HepG2 (cell line): ENCODE data around the gene GSAP. TPM values are rescaled to one million over a fixed set of nuclear protein-coding genes. Genes with fewer than 3 reads are reported as not detected.

Experiments
- CAMTA2 ChIP-seq: sonication (generic); formaldehyde crosslinking; IDR thresholded peaks from 2 replicates; pipeline ENCODE4 v1.4.0; 2020; ENCODE audit warnings: mild to moderate bottlenecking, missing genetic modification reagents, borderline replicate concordance
- CREB1 ChIP-seq, 2 experiments: fragments of 450-650 bp in 1 of 2; IDR thresholded peaks; 2 replicates each; pipeline ENCODE4 v1.6.1; 2016 to 2017; ENCODE audit warnings: control low read depth in 1 of 2, mild to moderate bottlenecking in 1 of 2, missing compliant biosample characterization in 1 of 2, missing genetic modification characterization in 1 of 2
- GZF1 ChIP-seq: sonication (generic); formaldehyde crosslinking; IDR thresholded peaks from 2 replicates; pipeline ENCODE4 v1.5.1; 2020; ENCODE audit warnings: mild to moderate bottlenecking, missing genetic modification reagents
- HNRNPL ChIP-seq: fragments of 200-400 bp; formaldehyde crosslinking; IDR thresholded peaks from 2 replicates; pipeline ENCODE4 v1.6.1; 2017; ENCODE audit warnings: mild to moderate bottlenecking, low read depth, low read length
- JUN ChIP-seq: sonication (generic); formaldehyde crosslinking; IDR thresholded peaks from 2 replicates; pipeline ENCODE4 v1.4.0; 2020; ENCODE audit warnings: mild to moderate bottlenecking, missing genetic modification reagents
- KLF13 ChIP-seq: sonication (generic); formaldehyde crosslinking; IDR thresholded peaks from 2 replicates; pipeline ENCODE4 v1.4.0; 2020; ENCODE audit warnings: mild to moderate bottlenecking, missing genetic modification reagents
- KLF6 ChIP-seq: IDR thresholded peaks from 2 replicates; pipeline ENCODE4 v1.8.0; 2016; ENCODE audit warnings: missing biosample characterization, missing genetic modification reagents
- NCOA5 ChIP-seq: sonication (generic); formaldehyde crosslinking; IDR thresholded peaks from 2 replicates; pipeline ENCODE4 v1.4.0; 2020; ENCODE audit warnings: missing genetic modification reagents
- NR2F2 ChIP-seq: IDR thresholded peaks from 2 replicates; pipeline ENCODE4 v1.6.1; 2012; ENCODE audit warnings: low read depth, inconsistent platforms, borderline replicate concordance
- PTBP1 ChIP-seq: fragments of 200-400 bp; formaldehyde crosslinking; IDR thresholded peaks from 2 replicates; pipeline ENCODE4 v1.6.1; 2018; ENCODE audit warnings: low read length, low read depth; ENCODE audit not compliant: poor library complexity, severe bottlenecking
- RBFOX2 ChIP-seq: fragments of 200-400 bp; formaldehyde crosslinking; IDR thresholded peaks from 2 replicates; pipeline ENCODE4 v1.6.1; 2017; ENCODE audit warnings: low read depth, mild to moderate bottlenecking, low read length
- RCOR2 ChIP-seq: IDR thresholded peaks from 2 replicates; pipeline ENCODE4 v1.6.1; 2016; ENCODE audit warnings: missing biosample characterization, missing genetic modification reagents
- RNF2 ChIP-seq: fragments of 450-650 bp; conservative IDR thresholded peaks from 2 replicates; pipeline ENCODE4 v1.6.1; 2016; ENCODE audit warnings: low read depth
- SMARCC2 ChIP-seq: fragments of 450-650 bp; IDR thresholded peaks from 2 replicates; pipeline ENCODE4 v1.6.1; 2017; ENCODE audit warnings: antibody characterized with exemption, mild to moderate bottlenecking
- YEATS4 ChIP-seq: sonication (generic); formaldehyde crosslinking; IDR thresholded peaks from 2 replicates; pipeline ENCODE4 v1.4.0; 2020; ENCODE audit warnings: missing genetic modification reagents, borderline replicate concordance
- ZFP1 ChIP-seq: IDR thresholded peaks from 2 replicates; pipeline ENCODE4 v1.6.1; 2016
- ZFP82 ChIP-seq: sonication (generic); formaldehyde crosslinking; IDR thresholded peaks from 2 replicates; pipeline ENCODE4 v1.5.1; 2020; ENCODE audit warnings: mild to moderate bottlenecking, missing genetic modification reagents, borderline replicate concordance
- ZIK1 ChIP-seq: sonication (generic); formaldehyde crosslinking; IDR thresholded peaks from 2 replicates; pipeline ENCODE4 v1.5.0; 2020; ENCODE audit warnings: mild to moderate bottlenecking, low read depth, missing genetic modification reagents, borderline replicate concordance
- ZNF282 ChIP-seq: fragments of 450-650 bp; IDR thresholded peaks from 2 replicates; pipeline ENCODE4 v1.6.1; 2018; ENCODE audit not compliant: partially characterized antibody
- ZNF501 ChIP-seq: sonication (generic); formaldehyde crosslinking; IDR thresholded peaks from 2 replicates; pipeline ENCODE4 v1.5.1; 2020; ENCODE audit warnings: mild to moderate bottlenecking, moderate library complexity, missing genetic modification reagents
- ZNF547 ChIP-seq: sonication (generic); formaldehyde crosslinking; IDR thresholded peaks from 2 replicates; pipeline ENCODE4 v1.5.1; 2020; ENCODE audit warnings: mild to moderate bottlenecking, missing genetic modification reagents
- ZNF749 ChIP-seq: sonication (generic); formaldehyde crosslinking; IDR thresholded peaks from 2 replicates; pipeline ENCODE4 v1.8.0; 2022; ENCODE audit warnings: mild to moderate bottlenecking, missing genetic modification reagents, moderate library complexity, borderline replicate concordance
- ZNF788 ChIP-seq: sonication (generic); formaldehyde crosslinking; IDR thresholded peaks from 2 replicates; pipeline ENCODE4 v1.5.0; 2020; ENCODE audit warnings: mild to moderate bottlenecking, missing genetic modification reagents, borderline replicate concordance
- polyA plus RNA-seq, 8 experiments: library from polyadenylated mRNA; depleted of rRNA in 3 of 8; stranded (reverse) in 7 of 8; unstranded in 1 of 8; fragments of >200 nt; fragmentation: Illumina TruSeq in 4 of 8; extraction: Trizol in 4 of 8; gene quantifications; 2 replicates each; pipeline versions ENCODE4 v1.2.1 to v1.2.3, GENCODE V29; 2011 to 2016; ENCODE audit warnings: low read depth in 4 of 8, missing spikeins in 1 of 8, mixed read lengths in 1 of 8; ENCODE audit not compliant: insufficient read depth in 1 of 8
- total RNA-seq, 5 experiments: library from RNA; depleted of rRNA; stranded (reverse); fragments of >200 nt; fragmentation: Illumina TruSeq; extraction: Trizol; gene quantifications; 2 replicates each; pipeline ENCODE4 v1.2.3, GENCODE V29; 2016; ENCODE audit warnings: low read depth in 1 of 5
- TF ChIP-seq, protein P1 (sequence below): sonication (generic); formaldehyde crosslinking; IDR thresholded peaks from 2 replicates; pipeline ENCODE4 v1.9.0; 2022; ENCODE audit warnings: missing genetic modification reagents, mild to moderate bottlenecking, borderline replicate concordance
- TF ChIP-seq, protein P2 (sequence below): sonication (generic); formaldehyde crosslinking; conservative IDR thresholded peaks from 2 replicates; pipeline ENCODE4 v1.4.0; 2020; ENCODE audit warnings: missing genetic modification reagents
- TF ChIP-seq, protein P3 (sequence below): sonication (generic); formaldehyde crosslinking; IDR thresholded peaks from 2 replicates; pipeline ENCODE4 v1.8.0; 2022; ENCODE audit warnings: missing genetic modification reagents, mild to moderate bottlenecking, inconsistent platforms, borderline replicate concordance
- TF ChIP-seq, protein P4 (sequence below): fragments of 450-650 bp; IDR thresholded peaks from 2 replicates; pipeline ENCODE4 v1.6.1; 2017; ENCODE audit warnings: mild to moderate bottlenecking

GSAP gene
- total and polyA plus RNA-seq, 2 of the 13 experiments (the other 11 are each of a cell fraction or from before 2014, with no cell fraction given) = 34.6 to 40.6 TPM

DNA sequence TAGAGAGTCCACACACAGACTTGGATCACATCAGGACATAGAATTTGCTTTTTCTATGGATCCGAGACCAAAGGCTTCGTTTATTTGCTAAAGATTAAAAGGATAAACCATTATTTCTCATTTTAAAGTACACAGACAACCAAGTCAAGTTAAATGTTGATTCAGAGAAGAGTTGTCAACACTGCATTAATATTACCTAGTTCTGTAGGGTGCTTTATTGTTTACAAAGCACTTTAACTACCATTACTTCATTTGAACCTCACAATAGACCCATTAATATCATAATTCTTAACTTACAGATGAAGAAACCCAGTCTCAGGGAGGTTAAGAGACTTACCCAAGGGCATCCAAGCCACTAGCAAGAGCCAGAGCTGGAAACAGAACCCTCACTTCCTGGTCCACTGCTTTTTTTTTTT lies 43.2 kb upstream of the GSAP start (continued):
- TF ChIP-seq PTBP1 (no peak), RBFOX2 (no peak), ZNF282 (no peak), CREB1 (IDR thresholded peaks at IDR 0.05) (no peak), CREB1 (CRISPR knock-in tag; IDR thresholded peaks at IDR 0.05) (no peak), KLF6 (no peak), ZNF547 (no peak), ZFP1 (CRISPR knock-in tag) (no peak), ZNF501 (no peak), ZNF749 (no peak), YEATS4 (CRISPR knock-in tag) (no peak), KLF13 (CRISPR knock-in tag) (no peak), GZF1 (CRISPR knock-in tag) (no peak), SMARCC2 (no peak), HNRNPL (no peak), JUN (CRISPR knock-in tag) (no peak), ZIK1 (CRISPR knock-in tag) (no peak), ZNF788 (CRISPR knock-in tag) (no peak), CAMTA2 (CRISPR knock-in tag) (no peak), NR2F2 (peak; percentile 75), ZFP82 (CRISPR knock-in tag) (0 out of 2 replicates have a peak, but pooled peaks have one; percentile 2), RNF2 (no peak), RCOR2 (CRISPR knock-in tag) (peak; percentile 29; the same call in 1 of the 2 replicates), NCOA5 (CRISPR knock-in tag) (no peak)
- TF ChIP-seq, protein P1, sequence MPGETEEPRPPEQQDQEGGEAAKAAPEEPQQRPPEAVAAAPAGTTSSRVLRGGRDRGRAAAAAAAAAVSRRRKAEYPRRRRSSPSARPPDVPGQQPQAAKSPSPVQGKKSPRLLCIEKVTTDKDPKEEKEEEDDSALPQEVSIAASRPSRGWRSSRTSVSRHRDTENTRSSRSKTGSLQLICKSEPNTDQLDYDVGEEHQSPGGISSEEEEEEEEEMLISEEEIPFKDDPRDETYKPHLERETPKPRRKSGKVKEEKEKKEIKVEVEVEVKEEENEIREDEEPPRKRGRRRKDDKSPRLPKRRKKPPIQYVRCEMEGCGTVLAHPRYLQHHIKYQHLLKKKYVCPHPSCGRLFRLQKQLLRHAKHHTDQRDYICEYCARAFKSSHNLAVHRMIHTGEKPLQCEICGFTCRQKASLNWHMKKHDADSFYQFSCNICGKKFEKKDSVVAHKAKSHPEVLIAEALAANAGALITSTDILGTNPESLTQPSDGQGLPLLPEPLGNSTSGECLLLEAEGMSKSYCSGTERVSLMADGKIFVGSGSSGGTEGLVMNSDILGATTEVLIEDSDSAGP = no peak
- TF ChIP-seq, protein P2, sequence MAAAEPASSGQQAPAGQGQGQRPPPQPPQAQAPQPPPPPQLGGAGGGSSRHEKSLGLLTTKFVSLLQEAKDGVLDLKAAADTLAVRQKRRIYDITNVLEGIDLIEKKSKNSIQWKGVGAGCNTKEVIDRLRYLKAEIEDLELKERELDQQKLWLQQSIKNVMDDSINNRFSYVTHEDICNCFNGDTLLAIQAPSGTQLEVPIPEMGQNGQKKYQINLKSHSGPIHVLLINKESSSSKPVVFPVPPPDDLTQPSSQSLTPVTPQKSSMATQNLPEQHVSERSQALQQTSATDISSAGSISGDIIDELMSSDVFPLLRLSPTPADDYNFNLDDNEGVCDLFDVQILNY = no peak
- TF ChIP-seq, protein P3, sequence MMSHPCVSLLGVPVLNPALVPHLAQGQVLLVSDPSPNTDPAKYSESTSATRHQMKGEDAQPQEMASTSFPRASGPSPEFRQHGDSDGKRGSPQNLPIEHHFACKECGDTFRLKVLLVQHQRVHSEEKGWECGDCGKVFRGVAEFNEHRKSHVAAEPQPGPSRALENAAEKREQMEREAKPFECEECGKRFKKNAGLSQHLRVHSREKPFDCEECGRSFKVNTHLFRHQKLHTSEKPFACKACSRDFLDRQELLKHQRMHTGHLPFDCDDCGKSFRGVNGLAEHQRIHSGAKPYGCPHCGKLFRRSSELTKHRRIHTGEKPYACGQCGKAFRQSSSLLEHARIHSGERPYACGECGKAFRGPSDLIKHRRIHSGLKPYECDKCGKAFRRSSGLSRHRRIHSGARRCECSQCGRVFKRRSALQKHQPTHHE (CRISPR knock-in tag) = no peak
- TF ChIP-seq, protein P4, sequence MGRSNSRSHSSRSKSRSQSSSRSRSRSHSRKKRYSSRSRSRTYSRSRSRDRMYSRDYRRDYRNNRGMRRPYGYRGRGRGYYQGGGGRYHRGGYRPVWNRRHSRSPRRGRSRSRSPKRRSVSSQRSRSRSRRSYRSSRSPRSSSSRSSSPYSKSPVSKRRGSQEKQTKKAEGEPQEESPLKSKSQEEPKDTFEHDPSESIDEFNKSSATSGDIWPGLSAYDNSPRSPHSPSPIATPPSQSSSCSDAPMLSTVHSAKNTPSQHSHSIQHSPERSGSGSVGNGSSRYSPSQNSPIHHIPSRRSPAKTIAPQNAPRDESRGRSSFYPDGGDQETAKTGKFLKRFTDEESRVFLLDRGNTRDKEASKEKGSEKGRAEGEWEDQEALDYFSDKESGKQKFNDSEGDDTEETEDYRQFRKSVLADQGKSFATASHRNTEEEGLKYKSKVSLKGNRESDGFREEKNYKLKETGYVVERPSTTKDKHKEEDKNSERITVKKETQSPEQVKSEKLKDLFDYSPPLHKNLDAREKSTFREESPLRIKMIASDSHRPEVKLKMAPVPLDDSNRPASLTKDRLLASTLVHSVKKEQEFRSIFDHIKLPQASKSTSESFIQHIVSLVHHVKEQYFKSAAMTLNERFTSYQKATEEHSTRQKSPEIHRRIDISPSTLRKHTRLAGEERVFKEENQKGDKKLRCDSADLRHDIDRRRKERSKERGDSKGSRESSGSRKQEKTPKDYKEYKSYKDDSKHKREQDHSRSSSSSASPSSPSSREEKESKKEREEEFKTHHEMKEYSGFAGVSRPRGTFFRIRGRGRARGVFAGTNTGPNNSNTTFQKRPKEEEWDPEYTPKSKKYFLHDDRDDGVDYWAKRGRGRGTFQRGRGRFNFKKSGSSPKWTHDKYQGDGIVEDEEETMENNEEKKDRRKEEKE = no peak
